ENCODE data around the gene TMEM258. TPM values are rescaled to one million over a fixed set of nuclear protein-coding genes. Genes with fewer than 3 reads are reported as not detected.

TMEM258 gene
- total and polyA plus RNA-seq, 2 experiments from 2014 or later, result 71.3 to 519 TPM

DNA sequence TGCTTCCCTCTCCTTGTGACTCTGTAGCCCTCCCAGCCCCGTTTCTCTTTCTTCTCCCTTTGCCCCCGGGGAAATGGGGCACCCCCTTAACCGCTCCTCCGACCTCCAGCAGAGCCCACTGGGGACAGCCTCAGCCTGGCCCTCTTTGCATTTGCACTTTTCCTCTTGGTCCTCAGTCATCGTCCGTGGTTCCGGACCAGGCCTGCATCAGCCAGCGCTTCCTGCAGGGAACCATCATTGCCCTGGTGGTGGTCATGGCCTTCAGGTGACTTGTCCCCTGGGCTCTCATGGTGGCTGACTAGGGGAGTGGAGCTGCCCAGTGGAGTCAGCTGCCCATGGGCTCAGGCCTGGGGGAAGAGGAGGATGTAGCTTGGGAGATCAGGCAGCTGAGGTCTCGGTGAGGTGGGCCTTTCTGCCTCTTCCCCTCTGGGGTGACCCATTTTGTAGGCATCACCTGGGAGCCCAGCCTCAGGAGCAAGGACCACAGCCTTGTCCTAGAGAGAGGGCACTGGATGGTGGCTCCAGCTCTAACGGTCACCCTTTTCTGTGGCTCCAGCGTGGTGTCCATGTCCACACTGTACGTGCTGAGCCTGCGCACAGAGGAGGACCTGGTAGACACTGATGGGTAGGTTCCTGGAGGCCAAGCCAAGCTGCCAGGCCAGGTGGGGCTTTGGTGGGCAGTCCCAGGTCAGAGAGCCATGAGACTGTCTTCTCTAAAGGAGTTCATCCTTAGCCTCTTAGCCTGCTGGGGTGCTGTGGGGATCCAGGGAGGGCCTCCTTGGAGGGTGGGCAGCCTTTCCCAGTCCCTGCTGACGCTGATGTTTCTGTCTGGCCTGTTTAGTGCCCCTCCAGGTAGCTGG is 12.5 kb downstream of the TMEM258 start:
- 0 out of 2 replicates have a peak, but pooled peaks cover 2% of the 10 kb centered on the region for H3F3A ChIP-seq (replicated peaks; ENCODE audit: low read depth)
- no peaks in the 10 kb centered on the region for H3K9me2 ChIP-seq (ENCODE audit: insufficient read depth)
- H3K4me1 ChIP-seq (ENCODE audit: insufficient read depth), result no peaks in the 10 kb centered on the region; the same call in 1 of the 2 replicates
- H2AFZ ChIP-seq, result no peak overlapping the region
- H3K4me3 Mint-ChIP-seq, result no peak overlapping the region
- no peaks in the 10 kb centered on the region for H3K36me3 ChIP-seq (ENCODE audit: insufficient read depth)
- no peak overlapping the region for H3K27ac ChIP-seq (ENCODE audit: low read depth)
- H3K4me3 ChIP-seq, result no peak overlapping the region
- no peak for DNase-seq (ENCODE audit: low spot score)
- H3K79me2 ChIP-seq (replicated peaks; ENCODE audit: insufficient read depth), result no peaks in the 10 kb centered on the region
- H3K27me3 ChIP-seq (ENCODE audit: insufficient read depth), result no peaks in the 10 kb centered on the region
- TF ChIP-seq, protein P1, sequence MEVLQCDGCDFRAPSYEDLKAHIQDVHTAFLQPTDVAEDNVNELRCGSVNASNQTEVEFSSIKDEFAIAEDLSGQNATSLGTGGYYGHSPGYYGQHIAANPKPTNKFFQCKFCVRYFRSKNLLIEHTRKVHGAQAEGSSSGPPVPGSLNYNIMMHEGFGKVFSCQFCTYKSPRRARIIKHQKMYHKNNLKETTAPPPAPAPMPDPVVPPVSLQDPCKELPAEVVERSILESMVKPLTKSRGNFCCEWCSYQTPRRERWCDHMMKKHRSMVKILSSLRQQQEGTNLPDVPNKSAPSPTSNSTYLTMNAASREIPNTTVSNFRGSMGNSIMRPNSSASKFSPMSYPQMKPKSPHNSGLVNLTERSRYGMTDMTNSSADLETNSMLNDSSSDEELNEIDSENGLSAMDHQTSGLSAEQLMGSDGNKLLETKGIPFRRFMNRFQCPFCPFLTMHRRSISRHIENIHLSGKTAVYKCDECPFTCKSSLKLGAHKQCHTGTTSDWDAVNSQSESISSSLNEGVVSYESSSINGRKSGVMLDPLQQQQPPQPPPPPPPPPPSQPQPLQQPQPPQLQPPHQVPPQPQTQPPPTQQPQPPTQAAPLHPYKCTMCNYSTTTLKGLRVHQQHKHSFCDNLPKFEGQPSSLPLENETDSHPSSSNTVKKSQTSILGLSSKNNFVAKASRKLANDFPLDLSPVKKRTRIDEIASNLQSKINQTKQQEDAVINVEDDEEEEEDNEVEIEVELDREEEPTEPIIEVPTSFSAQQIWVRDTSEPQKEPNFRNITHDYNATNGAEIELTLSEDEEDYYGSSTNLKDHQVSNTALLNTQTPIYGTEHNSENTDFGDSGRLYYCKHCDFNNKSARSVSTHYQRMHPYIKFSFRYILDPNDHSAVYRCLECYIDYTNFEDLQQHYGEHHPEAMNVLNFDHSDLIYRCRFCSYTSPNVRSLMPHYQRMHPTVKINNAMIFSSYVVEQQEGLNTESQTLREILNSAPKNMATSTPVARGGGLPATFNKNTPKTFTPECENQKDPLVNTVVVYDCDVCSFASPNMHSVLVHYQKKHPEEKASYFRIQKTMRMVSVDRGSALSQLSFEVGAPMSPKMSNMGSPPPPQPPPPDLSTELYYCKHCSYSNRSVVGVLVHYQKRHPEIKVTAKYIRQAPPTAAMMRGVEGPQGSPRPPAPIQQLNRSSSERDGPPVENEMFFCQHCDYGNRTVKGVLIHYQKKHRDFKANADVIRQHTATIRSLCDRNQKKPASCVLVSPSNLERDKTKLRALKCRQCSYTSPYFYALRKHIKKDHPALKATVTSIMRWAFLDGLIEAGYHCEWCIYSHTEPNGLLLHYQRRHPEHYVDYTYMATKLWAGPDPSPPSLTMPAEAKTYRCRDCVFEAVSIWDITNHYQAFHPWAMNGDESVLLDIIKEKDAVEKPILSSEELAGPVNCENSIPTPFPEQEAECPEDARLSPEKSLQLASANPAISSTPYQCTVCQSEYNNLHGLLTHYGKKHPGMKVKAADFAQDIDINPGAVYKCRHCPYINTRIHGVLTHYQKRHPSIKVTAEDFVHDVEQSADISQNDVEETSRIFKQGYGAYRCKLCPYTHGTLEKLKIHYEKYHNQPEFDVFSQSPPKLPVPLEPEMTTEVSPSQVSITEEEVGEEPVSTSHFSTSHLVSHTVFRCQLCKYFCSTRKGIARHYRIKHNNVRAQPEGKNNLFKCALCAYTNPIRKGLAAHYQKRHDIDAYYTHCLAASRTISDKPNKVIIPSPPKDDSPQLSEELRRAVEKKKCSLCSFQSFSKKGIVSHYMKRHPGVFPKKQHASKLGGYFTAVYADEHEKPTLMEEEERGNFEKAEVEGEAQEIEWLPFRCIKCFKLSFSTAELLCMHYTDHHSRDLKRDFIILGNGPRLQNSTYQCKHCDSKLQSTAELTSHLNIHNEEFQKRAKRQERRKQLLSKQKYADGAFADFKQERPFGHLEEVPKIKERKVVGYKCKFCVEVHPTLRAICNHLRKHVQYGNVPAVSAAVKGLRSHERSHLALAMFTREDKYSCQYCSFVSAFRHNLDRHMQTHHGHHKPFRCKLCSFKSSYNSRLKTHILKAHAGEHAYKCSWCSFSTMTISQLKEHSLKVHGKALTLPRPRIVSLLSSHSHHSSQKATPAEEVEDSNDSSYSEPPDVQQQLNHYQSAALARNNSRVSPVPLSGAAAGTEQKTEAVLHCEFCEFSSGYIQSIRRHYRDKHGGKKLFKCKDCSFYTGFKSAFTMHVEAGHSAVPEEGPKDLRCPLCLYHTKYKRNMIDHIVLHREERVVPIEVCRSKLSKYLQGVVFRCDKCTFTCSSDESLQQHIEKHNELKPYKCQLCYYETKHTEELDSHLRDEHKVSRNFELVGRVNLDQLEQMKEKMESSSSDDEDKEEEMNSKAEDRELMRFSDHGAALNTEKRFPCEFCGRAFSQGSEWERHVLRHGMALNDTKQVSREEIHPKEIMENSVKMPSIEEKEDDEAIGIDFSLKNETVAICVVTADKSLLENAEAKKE (CRISPR knock-in tag; IDR thresholded peaks at IDR 0.05), result no peak
- TF ChIP-seq, protein P2, sequence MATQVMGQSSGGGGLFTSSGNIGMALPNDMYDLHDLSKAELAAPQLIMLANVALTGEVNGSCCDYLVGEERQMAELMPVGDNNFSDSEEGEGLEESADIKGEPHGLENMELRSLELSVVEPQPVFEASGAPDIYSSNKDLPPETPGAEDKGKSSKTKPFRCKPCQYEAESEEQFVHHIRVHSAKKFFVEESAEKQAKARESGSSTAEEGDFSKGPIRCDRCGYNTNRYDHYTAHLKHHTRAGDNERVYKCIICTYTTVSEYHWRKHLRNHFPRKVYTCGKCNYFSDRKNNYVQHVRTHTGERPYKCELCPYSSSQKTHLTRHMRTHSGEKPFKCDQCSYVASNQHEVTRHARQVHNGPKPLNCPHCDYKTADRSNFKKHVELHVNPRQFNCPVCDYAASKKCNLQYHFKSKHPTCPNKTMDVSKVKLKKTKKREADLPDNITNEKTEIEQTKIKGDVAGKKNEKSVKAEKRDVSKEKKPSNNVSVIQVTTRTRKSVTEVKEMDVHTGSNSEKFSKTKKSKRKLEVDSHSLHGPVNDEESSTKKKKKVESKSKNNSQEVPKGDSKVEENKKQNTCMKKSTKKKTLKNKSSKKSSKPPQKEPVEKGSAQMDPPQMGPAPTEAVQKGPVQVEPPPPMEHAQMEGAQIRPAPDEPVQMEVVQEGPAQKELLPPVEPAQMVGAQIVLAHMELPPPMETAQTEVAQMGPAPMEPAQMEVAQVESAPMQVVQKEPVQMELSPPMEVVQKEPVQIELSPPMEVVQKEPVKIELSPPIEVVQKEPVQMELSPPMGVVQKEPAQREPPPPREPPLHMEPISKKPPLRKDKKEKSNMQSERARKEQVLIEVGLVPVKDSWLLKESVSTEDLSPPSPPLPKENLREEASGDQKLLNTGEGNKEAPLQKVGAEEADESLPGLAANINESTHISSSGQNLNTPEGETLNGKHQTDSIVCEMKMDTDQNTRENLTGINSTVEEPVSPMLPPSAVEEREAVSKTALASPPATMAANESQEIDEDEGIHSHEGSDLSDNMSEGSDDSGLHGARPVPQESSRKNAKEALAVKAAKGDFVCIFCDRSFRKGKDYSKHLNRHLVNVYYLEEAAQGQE (IDR thresholded peaks at IDR 0.05; ENCODE audit: unreplicated experiment), result no peak
- no peak for TF ChIP-seq EZH2 (IDR thresholded peaks at IDR 0.05; ENCODE audit: low read depth, unreplicated experiment)
- no peak for TF ChIP-seq POLR2AphosphoS5 (IDR thresholded peaks at IDR 0.05; ENCODE audit: low read depth)
- no peak for TF ChIP-seq EZH2phosphoT487 (IDR thresholded peaks at IDR 0.05; ENCODE audit: unreplicated experiment)
- TF ChIP-seq ZNF114 (CRISPR knock-in tag; IDR thresholded peaks at IDR 0.05), result no peak
- TF ChIP-seq JUNB (IDR thresholded peaks at IDR 0.05; ENCODE audit: unreplicated experiment), result no peak
- TF ChIP-seq CREB1 (CRISPR knock-in tag; IDR thresholded peaks at IDR 0.05; ENCODE audit: low read depth), result no peak
- no peak for TF ChIP-seq STAT1 (IDR thresholded peaks at IDR 0.05; ENCODE audit: unreplicated experiment)
- TF ChIP-seq, protein P3, sequence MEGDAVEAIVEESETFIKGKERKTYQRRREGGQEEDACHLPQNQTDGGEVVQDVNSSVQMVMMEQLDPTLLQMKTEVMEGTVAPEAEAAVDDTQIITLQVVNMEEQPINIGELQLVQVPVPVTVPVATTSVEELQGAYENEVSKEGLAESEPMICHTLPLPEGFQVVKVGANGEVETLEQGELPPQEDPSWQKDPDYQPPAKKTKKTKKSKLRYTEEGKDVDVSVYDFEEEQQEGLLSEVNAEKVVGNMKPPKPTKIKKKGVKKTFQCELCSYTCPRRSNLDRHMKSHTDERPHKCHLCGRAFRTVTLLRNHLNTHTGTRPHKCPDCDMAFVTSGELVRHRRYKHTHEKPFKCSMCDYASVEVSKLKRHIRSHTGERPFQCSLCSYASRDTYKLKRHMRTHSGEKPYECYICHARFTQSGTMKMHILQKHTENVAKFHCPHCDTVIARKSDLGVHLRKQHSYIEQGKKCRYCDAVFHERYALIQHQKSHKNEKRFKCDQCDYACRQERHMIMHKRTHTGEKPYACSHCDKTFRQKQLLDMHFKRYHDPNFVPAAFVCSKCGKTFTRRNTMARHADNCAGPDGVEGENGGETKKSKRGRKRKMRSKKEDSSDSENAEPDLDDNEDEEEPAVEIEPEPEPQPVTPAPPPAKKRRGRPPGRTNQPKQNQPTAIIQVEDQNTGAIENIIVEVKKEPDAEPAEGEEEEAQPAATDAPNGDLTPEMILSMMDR (conservative IDR thresholded peaks at IDR 0.05; ENCODE audit: low read depth in 2 of 2), result no peak
- no peak for TF ChIP-seq NANOG (IDR thresholded peaks at IDR 0.05; ENCODE audit: borderline replicate concordance)
- TF ChIP-seq ZNF331 (CRISPR knock-in tag; IDR thresholded peaks at IDR 0.05; ENCODE audit: low read depth), result no peak
- peaks cover 17% of the 10 kb centered on the region for H3K4me1 Mint-ChIP-seq
- ATAC-seq, result no peak
- peaks cover 18% of the 10 kb centered on the region for H3K27me3 Mint-ChIP-seq (ENCODE audit: insufficient read depth, low read depth, poor library complexity)
- H3K9me3 Mint-ChIP-seq, result 0 out of 3 replicates have a peak, but pooled peaks cover 3% of the 10 kb centered on the region
- H4K20me1 ChIP-seq (replicated peaks; ENCODE audit: insufficient read depth), result no peaks in the 10 kb centered on the region; the same call in 1 of the 2 replicates
- peaks cover 5% of the 10 kb centered on the region; the same call in 2 of the 3 replicates for H3K36me3 Mint-ChIP-seq (ENCODE audit: low read depth)
- H3K27ac Mint-ChIP-seq, result no peak overlapping the region
- no peak overlapping the region for H3K4me2 ChIP-seq

All from GM23338 (cell line).